DND-41 (cell line): ENCODE measurements around the gene DQX1.

Experiments
- CTCF ChIP-seq: IDR thresholded peaks from 2 replicates; pipeline ENCODE4 v1.5.1; 2012; ENCODE audit warnings: borderline replicate concordance, low read length, moderate library complexity, mild to moderate bottlenecking; ENCODE audit not compliant: poor library complexity, severe bottlenecking; ENCODE audit errors: extremely low read depth
- EZH2 ChIP-seq: IDR thresholded peaks from 3 replicates; pipeline ENCODE4 v1.6.1; 2012; ENCODE audit warnings: borderline replicate concordance, low read depth, mild to moderate bottlenecking, moderate library complexity, low read length, inconsistent platforms; ENCODE audit not compliant: severe bottlenecking

GRCh38 chr2:74556159-74556558 is 30.1 kb upstream of the DQX1 start:
- TF ChIP-seq CTCF (no peak), EZH2 (no peak)
